DOHH2 (cell line): ENCODE data around the gene INTS14.

Experiments
- EZH2phosphoT487 ChIP-seq: fragments of 200-600 bp; sonication (generic); IDR thresholded peaks from 2 replicates; pipeline ENCODE4 v1.6.1; 2017; ENCODE audit warnings: borderline replicate concordance, mild to moderate bottlenecking, antibody characterized with exemption, low read length, moderate library complexity, mixed read lengths
- TF ChIP-seq, protein P1 (sequence below): fragments of 200-600 bp; sonication (generic); IDR thresholded peaks from one replicate; pipeline ENCODE4 v1.5.1; 2014; ENCODE audit warnings: antibody characterized with exemption, mild to moderate bottlenecking, low read depth, low read length; ENCODE audit not compliant: poor library complexity, severe bottlenecking

DNA sequence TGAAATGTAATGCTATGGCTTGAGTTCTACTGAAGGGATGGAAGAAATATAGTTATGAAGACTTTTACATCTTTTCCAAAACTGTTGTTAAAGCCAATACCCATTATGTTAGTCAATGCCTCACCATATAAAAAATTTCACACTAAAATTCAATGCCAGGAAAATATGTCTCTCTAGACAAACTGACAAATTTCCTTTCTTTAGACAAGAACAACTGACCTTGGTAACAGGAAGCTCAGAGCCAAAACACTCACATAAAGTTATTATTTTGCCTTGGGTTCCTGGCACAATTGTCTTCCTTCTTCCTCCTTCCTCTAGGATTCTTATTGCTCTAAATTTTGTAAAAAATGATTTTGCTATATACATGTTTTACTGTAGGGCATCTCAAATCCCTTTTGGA, 26.7 kb downstream of the INTS14 start:
- TF ChIP-seq, protein P1, sequence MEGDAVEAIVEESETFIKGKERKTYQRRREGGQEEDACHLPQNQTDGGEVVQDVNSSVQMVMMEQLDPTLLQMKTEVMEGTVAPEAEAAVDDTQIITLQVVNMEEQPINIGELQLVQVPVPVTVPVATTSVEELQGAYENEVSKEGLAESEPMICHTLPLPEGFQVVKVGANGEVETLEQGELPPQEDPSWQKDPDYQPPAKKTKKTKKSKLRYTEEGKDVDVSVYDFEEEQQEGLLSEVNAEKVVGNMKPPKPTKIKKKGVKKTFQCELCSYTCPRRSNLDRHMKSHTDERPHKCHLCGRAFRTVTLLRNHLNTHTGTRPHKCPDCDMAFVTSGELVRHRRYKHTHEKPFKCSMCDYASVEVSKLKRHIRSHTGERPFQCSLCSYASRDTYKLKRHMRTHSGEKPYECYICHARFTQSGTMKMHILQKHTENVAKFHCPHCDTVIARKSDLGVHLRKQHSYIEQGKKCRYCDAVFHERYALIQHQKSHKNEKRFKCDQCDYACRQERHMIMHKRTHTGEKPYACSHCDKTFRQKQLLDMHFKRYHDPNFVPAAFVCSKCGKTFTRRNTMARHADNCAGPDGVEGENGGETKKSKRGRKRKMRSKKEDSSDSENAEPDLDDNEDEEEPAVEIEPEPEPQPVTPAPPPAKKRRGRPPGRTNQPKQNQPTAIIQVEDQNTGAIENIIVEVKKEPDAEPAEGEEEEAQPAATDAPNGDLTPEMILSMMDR = no peak
- no peak for TF ChIP-seq EZH2phosphoT487
